Neural crest cell (in vitro differentiated cells): ENCODE data around the gene TEX19. TPM values are rescaled to one million over a fixed set of nuclear protein-coding genes. Genes with fewer than 3 reads are reported as not detected.

Experiments used
- DNase-seq: peaks from one replicate; pipeline ENCODE4 v3.0.0; 2021; ENCODE audit warnings: low read depth, mixed read lengths, low spot score
- H3K27ac Mint-ChIP-seq: one replicate; pipeline ENCODE4 v1.8.0; 2021; ENCODE audit warnings: mild to moderate bottlenecking, mixed read lengths; ENCODE audit not compliant: unreplicated experiment
- H3K27me3 Mint-ChIP-seq: 2 replicates; pipeline ENCODE4 v1.8.0; 2021; ENCODE audit warnings: low read depth, mild to moderate bottlenecking, mixed read lengths
- H3K36me3 Mint-ChIP-seq: 2 replicates; pipeline ENCODE4 v1.8.0; 2021; ENCODE audit warnings: low read depth, mild to moderate bottlenecking, mixed read lengths
- H3K4me1 Mint-ChIP-seq: 2 replicates; pipeline ENCODE4 v1.8.0; 2021; ENCODE audit warnings: mixed read lengths
- H3K4me3 Mint-ChIP-seq: one replicate; pipeline ENCODE4 v1.8.0; 2021; ENCODE audit warnings: mild to moderate bottlenecking, mixed read lengths
- H3K9me3 Mint-ChIP-seq: 2 replicates; pipeline ENCODE4 v1.8.0; 2021; ENCODE audit warnings: mixed read lengths
- total RNA-seq: library from RNA; stranded (reverse); gene quantifications from 2 replicates; pipeline ENCODE4 v1.2.1, GENCODE V29; 2021
- TF ChIP-seq, protein P1 (sequence below): fragments of 200-600 bp; sonication (generic); conservative IDR thresholded peaks from 2 replicates; pipeline ENCODE4 v1.5.0; 2021; ENCODE audit warnings: antibody characterized with exemption, mild to moderate bottlenecking

TEX19 gene
- total RNA-seq, 1 donor from 2014 or later: 0.23 TPM

DNA sequence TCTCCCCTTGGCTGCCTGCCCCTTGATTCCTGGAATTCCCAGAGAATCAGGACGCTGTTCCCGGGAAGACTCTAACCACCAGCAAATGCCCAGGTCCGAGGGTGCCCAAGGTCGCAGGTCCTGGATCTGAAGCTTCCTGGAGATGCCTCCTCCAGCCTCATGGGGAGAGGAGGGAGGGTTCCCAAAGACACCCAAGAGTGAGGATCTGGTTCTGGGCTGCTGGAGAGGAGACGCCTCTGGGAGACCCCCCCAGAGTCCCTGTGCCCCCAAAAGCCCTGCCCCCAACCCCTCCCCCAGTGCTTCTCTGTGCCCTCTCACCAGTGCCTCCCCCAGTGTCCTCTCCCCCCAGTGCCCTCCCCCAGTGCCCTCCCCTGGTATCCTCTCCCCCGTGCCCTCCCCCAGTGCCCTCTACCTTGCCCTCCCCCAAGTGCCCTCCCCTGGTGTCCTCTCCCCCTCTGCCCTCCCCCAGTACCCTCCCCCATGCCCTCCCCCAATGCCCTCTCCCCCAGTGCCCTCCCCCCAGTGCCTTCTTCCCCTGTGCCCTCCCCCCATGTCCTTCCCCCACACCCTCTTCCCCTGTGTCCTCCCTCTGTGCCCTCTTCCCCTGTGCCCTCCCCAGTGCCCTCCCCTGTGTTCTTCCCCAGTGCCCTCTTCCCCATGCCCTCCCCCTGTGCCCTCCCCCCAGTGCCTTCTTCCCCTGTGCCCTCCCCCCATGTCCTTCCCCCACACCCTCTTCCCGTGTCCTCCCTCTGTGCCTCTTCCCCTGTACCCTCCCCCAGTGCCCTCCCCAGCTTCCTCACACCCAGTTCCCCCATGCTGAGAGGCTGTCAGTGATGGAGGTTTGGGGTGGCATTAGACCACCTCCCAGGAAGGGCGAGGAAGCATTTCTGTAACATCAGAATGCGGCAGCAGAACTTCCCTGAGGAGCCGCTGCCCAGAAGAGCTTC is 19.1 kb upstream of the TEX19 start:
- peaks cover 47% of the 10 kb centered on the region for H3K27me3 Mint-ChIP-seq
- H3K9me3 Mint-ChIP-seq: no peaks in the 10 kb centered on the region
- TF ChIP-seq, protein P1, sequence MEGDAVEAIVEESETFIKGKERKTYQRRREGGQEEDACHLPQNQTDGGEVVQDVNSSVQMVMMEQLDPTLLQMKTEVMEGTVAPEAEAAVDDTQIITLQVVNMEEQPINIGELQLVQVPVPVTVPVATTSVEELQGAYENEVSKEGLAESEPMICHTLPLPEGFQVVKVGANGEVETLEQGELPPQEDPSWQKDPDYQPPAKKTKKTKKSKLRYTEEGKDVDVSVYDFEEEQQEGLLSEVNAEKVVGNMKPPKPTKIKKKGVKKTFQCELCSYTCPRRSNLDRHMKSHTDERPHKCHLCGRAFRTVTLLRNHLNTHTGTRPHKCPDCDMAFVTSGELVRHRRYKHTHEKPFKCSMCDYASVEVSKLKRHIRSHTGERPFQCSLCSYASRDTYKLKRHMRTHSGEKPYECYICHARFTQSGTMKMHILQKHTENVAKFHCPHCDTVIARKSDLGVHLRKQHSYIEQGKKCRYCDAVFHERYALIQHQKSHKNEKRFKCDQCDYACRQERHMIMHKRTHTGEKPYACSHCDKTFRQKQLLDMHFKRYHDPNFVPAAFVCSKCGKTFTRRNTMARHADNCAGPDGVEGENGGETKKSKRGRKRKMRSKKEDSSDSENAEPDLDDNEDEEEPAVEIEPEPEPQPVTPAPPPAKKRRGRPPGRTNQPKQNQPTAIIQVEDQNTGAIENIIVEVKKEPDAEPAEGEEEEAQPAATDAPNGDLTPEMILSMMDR: no peak
- H3K36me3 Mint-ChIP-seq: peaks cover 3% of the 10 kb centered on the region
- DNase-seq: no peak
- no peak overlapping the region for H3K27ac Mint-ChIP-seq
- H3K4me3 Mint-ChIP-seq: no peak overlapping the region
- H3K4me1 Mint-ChIP-seq: peaks cover 29% of the 10 kb centered on the region

DNA sequence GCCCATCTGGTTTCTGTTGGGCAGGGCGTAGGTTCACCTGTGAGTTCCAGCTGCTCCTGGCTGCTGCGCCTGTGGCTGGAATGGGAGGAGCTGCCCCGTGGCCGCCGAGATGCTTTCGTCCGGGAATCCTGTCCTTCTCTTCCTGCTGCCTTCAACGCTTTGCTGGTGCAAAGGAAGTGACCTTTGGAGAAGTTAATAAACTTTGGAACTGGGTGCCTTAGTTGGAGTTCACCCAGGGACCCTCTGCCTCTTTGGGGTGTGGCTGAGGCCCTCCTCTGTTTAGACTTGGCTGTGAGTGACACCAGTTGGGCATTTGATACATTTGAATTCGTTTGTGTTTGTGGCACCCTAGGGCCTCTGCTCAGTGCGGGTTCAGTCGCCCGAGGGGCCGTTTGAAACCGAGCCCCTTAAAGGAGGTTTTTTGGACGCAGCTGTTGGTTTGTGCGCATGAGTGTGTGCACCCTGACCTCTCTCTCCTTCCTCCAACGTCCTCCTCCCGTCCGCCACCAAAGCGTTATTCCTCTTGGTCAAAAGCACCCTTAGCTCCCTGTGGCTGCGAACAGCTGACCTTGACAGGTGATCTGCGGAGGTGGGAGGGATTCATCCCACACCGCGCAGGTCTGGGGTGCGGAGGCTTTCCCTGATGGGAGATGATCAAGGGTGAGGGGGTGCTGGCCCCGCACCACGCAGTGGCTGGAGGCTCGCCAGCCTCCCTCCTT is 16.5 kb upstream of the TEX19 start:
- Mint-ChIP-seq H3K4me1 (peaks cover 17% of the 10 kb centered on the region), H3K9me3 (no peaks in the 10 kb centered on the region), H3K4me3 (no peak overlapping the region), H3K36me3 (peaks cover 3% of the 10 kb centered on the region), H3K27ac (no peak overlapping the region), H3K27me3 (peaks cover 27% of the 10 kb centered on the region)
- DNase-seq: no peak
- TF ChIP-seq, protein P1: no peak

DNA sequence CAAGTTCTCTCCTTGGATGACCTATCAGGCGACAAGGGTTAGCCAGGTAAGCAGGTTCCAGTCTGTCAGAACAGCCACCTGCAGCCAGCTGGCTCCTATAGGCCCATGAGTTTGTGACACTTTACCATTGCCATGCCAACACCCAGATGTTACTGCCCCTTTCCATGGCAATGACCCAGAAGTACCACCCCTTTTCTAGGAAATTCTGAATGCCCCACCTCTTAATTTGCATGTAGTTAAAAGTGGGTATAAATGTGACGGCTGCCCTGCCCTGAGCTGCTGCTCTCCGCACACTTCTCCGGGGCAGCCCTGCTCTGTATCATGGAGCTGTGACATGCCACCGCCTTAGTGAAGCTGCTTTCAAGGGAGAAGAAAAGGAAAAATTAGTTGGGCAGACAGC is 15.5 kb upstream of the TEX19 start:
- Mint-ChIP-seq H3K27ac (no peak overlapping the region), H3K4me3 (no peak overlapping the region), H3K9me3 (no peaks in the 10 kb centered on the region), H3K36me3 (peaks cover 3% of the 10 kb centered on the region), H3K4me1 (peaks cover 14% of the 10 kb centered on the region), H3K27me3 (peaks cover 18% of the 10 kb centered on the region)
- no peak for DNase-seq
- TF ChIP-seq, protein P1: no peak

DNA sequence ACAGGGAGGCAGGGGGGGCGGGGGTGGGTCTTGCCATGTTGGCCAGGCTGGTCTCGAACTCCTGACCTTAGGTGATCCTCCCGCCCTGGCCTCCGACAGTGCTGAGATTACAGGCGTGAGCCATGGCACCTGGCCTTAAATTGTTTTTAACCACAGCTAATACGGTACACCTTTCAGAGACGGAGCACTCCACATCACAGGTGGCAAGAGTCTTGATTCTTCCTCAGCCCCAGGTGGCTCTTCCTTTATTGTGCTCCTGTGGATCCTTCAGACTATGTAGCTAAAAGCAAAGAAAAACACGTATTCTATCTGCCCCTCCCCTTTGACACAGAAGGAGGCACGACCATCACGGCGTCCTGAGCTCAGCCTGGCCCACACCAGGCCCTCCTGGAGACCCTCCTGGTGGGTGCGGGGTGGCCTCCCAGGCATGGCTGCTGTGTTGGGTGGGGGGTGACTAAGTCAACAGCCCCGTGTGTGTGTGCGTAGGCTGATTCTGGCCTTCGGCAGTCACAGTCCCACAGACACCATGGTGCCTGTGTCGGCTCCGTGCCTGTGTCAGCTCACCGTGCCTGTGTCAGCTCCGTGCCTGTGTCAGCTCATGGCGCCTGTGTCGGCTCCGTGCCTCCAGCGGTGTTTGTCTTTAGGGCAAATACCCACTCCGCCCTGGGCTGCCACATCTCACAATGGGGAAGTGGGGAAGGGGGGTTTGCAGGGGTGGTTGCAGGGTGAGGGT is 14.7 kb upstream of the TEX19 start:
- H3K4me3 Mint-ChIP-seq: no peak overlapping the region
- TF ChIP-seq, protein P1: no peak
- H3K9me3 Mint-ChIP-seq: no peaks in the 10 kb centered on the region
- no peak for DNase-seq
- peaks cover 3% of the 10 kb centered on the region for H3K36me3 Mint-ChIP-seq
- peaks cover 6% of the 10 kb centered on the region for H3K4me1 Mint-ChIP-seq
- H3K27ac Mint-ChIP-seq: peak overlapping the region; percentile 35
- peaks cover 16% of the 10 kb centered on the region for H3K27me3 Mint-ChIP-seq
